Measurements from ENCODE around the gene ATP1A3.
"Not testable (repeated sequence)": the region's sequence is repeated elsewhere in the genome, so short reads cannot be mapped to it uniquely, and the experiment has no call there.

Gene ATP1A3

GRCh38 chr19:41993612-41994483 is at the start of gene ATP1A3:
Gene ATP1A3 (minus strand): TSS chr19:41994230. CDS start chr19:41994076, 154 bp downstream.
- H3K4me3 Mint-ChIP-seq: peak within 1 kb of the TSS; percentile 70
- ATAC-seq: peak; percentile 81
- H3K36me3 Mint-ChIP-seq: no peaks in the 10 kb centered on the region
- H3K27ac Mint-ChIP-seq: peak within 1 kb of the TSS; percentile 25
- no peaks in the 10 kb centered on the region for H3K9me3 Mint-ChIP-seq
- H3K27me3 Mint-ChIP-seq: peaks cover 46% of the 10 kb centered on the region
- H3K4me1 Mint-ChIP-seq: peaks cover 38% of the 10 kb centered on the region

GRCh38 chr19:42042455-42043170 is 48.6 kb upstream of the ATP1A3 start:
- peaks cover 39% of the 10 kb centered on the region for H3K27me3 Mint-ChIP-seq

GRCh38 chr19:42040491-42040890 is 46.5 kb upstream of the ATP1A3 start:
- H3K36me3 Mint-ChIP-seq, ATAC-seq, H3K9me3 Mint-ChIP-seq, H3K4me1 Mint-ChIP-seq, H3K4me3 Mint-ChIP-seq, H3K27ac Mint-ChIP-seq: not testable (repeated sequence)
- H3K27me3 Mint-ChIP-seq: peaks cover 30% of the 10 kb centered on the region

More at GRCh38 chr19:42042455-42043170, 48.6 kb upstream of the ATP1A3 start:
- no peaks in the 10 kb centered on the region for H3K9me3 Mint-ChIP-seq
- H3K4me1 Mint-ChIP-seq: no peaks in the 10 kb centered on the region
- H3K27ac Mint-ChIP-seq: no peak overlapping the region
- no peak overlapping the region for H3K4me3 Mint-ChIP-seq
- ATAC-seq: no peak
- H3K36me3 Mint-ChIP-seq: no peaks in the 10 kb centered on the region

GRCh38 chr19:42040031-42040430 is 46.0 kb upstream of the ATP1A3 start:
- H3K4me1 Mint-ChIP-seq: peaks cover 1% of the 10 kb centered on the region
- H3K9me3 Mint-ChIP-seq: no peaks in the 10 kb centered on the region
- peaks cover 25% of the 10 kb centered on the region for H3K27me3 Mint-ChIP-seq
- H3K36me3 Mint-ChIP-seq: no peaks in the 10 kb centered on the region
- no peak overlapping the region for H3K27ac Mint-ChIP-seq
- ATAC-seq: no peak
- H3K4me3 Mint-ChIP-seq: no peak overlapping the region

- Mint-ChIP-seq H3K9me3 (no peaks in the 10 kb centered on the region), H3K4me1 (peaks cover 9% of the 10 kb centered on the region), H3K4me3 (no peak overlapping the region), H3K27me3 (peaks cover 25% of the 10 kb centered on the region), H3K27ac (no peak overlapping the region), H3K36me3 (no peaks in the 10 kb centered on the region)
- no peak for ATAC-seq
Measured at GRCh38 chr19:42038666-42039065, 44.6 kb upstream of the ATP1A3 start.

- Mint-ChIP-seq H3K27ac (no peak overlapping the region), H3K27me3 (peaks cover 23% of the 10 kb centered on the region), H3K4me1 (peaks cover 9% of the 10 kb centered on the region), H3K9me3 (no peaks in the 10 kb centered on the region), H3K4me3 (no peak overlapping the region), H3K36me3 (no peaks in the 10 kb centered on the region)
- ATAC-seq: no peak
Measured at GRCh38 chr19:42037649-42038048, 43.6 kb upstream of the ATP1A3 start.

- not testable (repeated sequence) for H3K27ac Mint-ChIP-seq, H3K36me3 Mint-ChIP-seq, H3K9me3 Mint-ChIP-seq, H3K4me1 Mint-ChIP-seq, H3K27me3 Mint-ChIP-seq
- ATAC-seq: peak; percentile 77
- peak overlapping the region; percentile 50 for H3K4me3 Mint-ChIP-seq
Measured at GRCh38 chr19:42034640-42035391, 40.8 kb upstream of the ATP1A3 start.

- no peaks in the 10 kb centered on the region for H3K9me3 Mint-ChIP-seq
- peaks cover 9% of the 10 kb centered on the region for H3K4me1 Mint-ChIP-seq
- peaks cover 5% of the 10 kb centered on the region for H3K27me3 Mint-ChIP-seq
- no peak for ATAC-seq
- no peak overlapping the region for H3K4me3 Mint-ChIP-seq
- no peaks in the 10 kb centered on the region for H3K36me3 Mint-ChIP-seq
- H3K27ac Mint-ChIP-seq: no peak overlapping the region
Measured at GRCh38 chr19:42033413-42033812, 39.4 kb upstream of the ATP1A3 start.

- no peaks in the 10 kb centered on the region for H3K9me3 Mint-ChIP-seq
- peaks cover 12% of the 10 kb centered on the region for H3K27me3 Mint-ChIP-seq
- peaks cover 9% of the 10 kb centered on the region for H3K4me1 Mint-ChIP-seq
- ATAC-seq: no peak
- no peak overlapping the region for H3K27ac Mint-ChIP-seq
- H3K36me3 Mint-ChIP-seq: no peaks in the 10 kb centered on the region
- H3K4me3 Mint-ChIP-seq: no peak overlapping the region
Measured at GRCh38 chr19:42032431-42032830, 38.4 kb upstream of the ATP1A3 start.

GRCh38 chr19:42030645-42031440 is 36.8 kb upstream of the ATP1A3 start:
- Mint-ChIP-seq H3K36me3 (no peaks in the 10 kb centered on the region), H3K4me3 (no peak overlapping the region), H3K9me3 (no peaks in the 10 kb centered on the region), H3K27ac (no peak overlapping the region), H3K27me3 (peaks cover 23% of the 10 kb centered on the region), H3K4me1 (peaks cover 9% of the 10 kb centered on the region)
- no peak for ATAC-seq

- Mint-ChIP-seq H3K27ac (no peak overlapping the region), H3K4me3 (no peak overlapping the region), H3K9me3 (no peaks in the 10 kb centered on the region), H3K4me1 (no peaks in the 10 kb centered on the region), H3K27me3 (peaks cover 44% of the 10 kb centered on the region), H3K36me3 (no peaks in the 10 kb centered on the region)
- no peak for ATAC-seq
Measured at GRCh38 chr19:42028304-42029216, 34.5 kb upstream of the ATP1A3 start.

- H3K9me3 Mint-ChIP-seq: no peaks in the 10 kb centered on the region
- no peaks in the 10 kb centered on the region for H3K4me1 Mint-ChIP-seq
- no peak for ATAC-seq
- no peak overlapping the region for H3K27ac Mint-ChIP-seq
- no peak overlapping the region for H3K4me3 Mint-ChIP-seq
- no peaks in the 10 kb centered on the region for H3K36me3 Mint-ChIP-seq
- peaks cover 58% of the 10 kb centered on the region for H3K27me3 Mint-ChIP-seq
Measured at GRCh38 chr19:42024622-42025111, 30.6 kb upstream of the ATP1A3 start.

GRCh38 chr19:42023943-42024260 is 29.9 kb upstream of the ATP1A3 start:
- no peak overlapping the region for H3K4me3 Mint-ChIP-seq
- no peaks in the 10 kb centered on the region for H3K36me3 Mint-ChIP-seq
- H3K27ac Mint-ChIP-seq: no peak overlapping the region
- H3K9me3 Mint-ChIP-seq: no peaks in the 10 kb centered on the region
- H3K27me3 Mint-ChIP-seq: peaks cover 63% of the 10 kb centered on the region
- H3K4me1 Mint-ChIP-seq: no peaks in the 10 kb centered on the region
- ATAC-seq: no peak

All from stimulated activated memory B cell treated with anti-CD40 and anti-IgM and Interleukin-4, amounts not matched to agents 10 μg/mL and 1 μg/mL and 100 μg/mL, for 72 hours (primary cell).